Ovary (tissue), 9 donors: ENCODE results near the gene FARS2. TPM values are rescaled to one million over a fixed set of nuclear protein-coding genes. Genes with fewer than 3 reads are reported as not detected.

Experiments
- DNase-seq, 5 donors: peaks; one replicate each; pipeline ENCODE4 v3.0.0-alpha.2; 2019 to 2020
- H3K27ac ChIP-seq, 2 donors: fragments of 200-600 bp; one replicate each; pipeline versions ENCODE4 v1.5.1 to v1.8.0; 2019 to 2022
- H3K27me3 ChIP-seq: fragments of 200-600 bp; one replicate; pipeline ENCODE4 v1.8.0; 2022
- H3K36me3 ChIP-seq: fragments of 200-600 bp; sonication (generic); one replicate; pipeline ENCODE4 v1.5.1; 2019
- H3K4me1 ChIP-seq: one replicate; pipeline ENCODE4 v1.8.1; 2013; ENCODE audit warnings: mild to moderate bottlenecking, moderate library complexity; ENCODE audit not compliant: insufficient read depth
- H3K4me3 ChIP-seq: fragments of 200-600 bp; sonication (generic); one replicate; pipeline ENCODE4 v1.5.1; 2017
- H3K9me3 ChIP-seq, 2 donors: fragments of 200-600 bp in 1 of 2; sonication (generic) in 1 of 2; one replicate each; pipeline versions ENCODE4 v1.5.1 to v1.8.1; 2013 to 2019; ENCODE audit warnings: mild to moderate bottlenecking in 1 of 2, moderate library complexity in 1 of 2
- CTCF ChIP-seq, 3 donors: fragments of 450-650 bp in 2 of 3; fragments of 200-600 bp in 1 of 3; IDR thresholded peaks; one replicate each; pipeline versions ENCODE4 v1.5.1 to v1.8.0; 2016 to 2022; ENCODE audit warnings: antibody characterized with exemption in 3 of 3, mild to moderate bottlenecking in 1 of 3
- EP300 ChIP-seq: sonication (generic); formaldehyde crosslinking; IDR thresholded peaks from one replicate; pipeline ENCODE4 v1.6.1; 2017; ENCODE audit warnings: antibody characterized with exemption
- POLR2A ChIP-seq: fragments of 450-650 bp; IDR thresholded peaks from one replicate; pipeline ENCODE4 v1.6.1; 2017; ENCODE audit warnings: antibody characterized with exemption, mild to moderate bottlenecking, moderate library complexity
- WGBS, 3 donors: extraction: QIAGEN DNeasy Blood & Tissue Kit in 1 of 3; methylation state at CpG; one replicate each; pipeline versions ENCODE4 v1.1.5 to v1.1.7; 2013 to 2017; 5-methylcytosine and 5-hydroxymethylcytosine counted together
- intact Hi-C, 4 donors: fragments of 100-400 bp; cut with DNase I; formaldehyde crosslinking; loops; one replicate each; pipeline versions ENCODE4 v1.11.0 to v1.15.1; 2022 to 2023
- polyA plus RNA-seq, 2 donors: library from polyadenylated mRNA; stranded (reverse); fragments of 200-250 nt in 1 of 2; fragments of 350-450 nt in 1 of 2; fragmentation: Illumina TruSeq in 1 of 2; extraction: RNeasy Lipid Tissue Mini Kit (QIAGEN cat#74804) in 1 of 2; gene quantifications; one replicate each; pipeline ENCODE4 v1.2.3, GENCODE V29; 2013 to 2014
- total RNA-seq, 7 donors: library from RNA; depleted of rRNA in 2 of 7; stranded (reverse); fragments of >200 nt in 2 of 7; fragmentation: NEBNext Ultra II Directional in 3 of 7; extraction: Animal tissue kit (Norgen Biotek cat#: 25700) in 3 of 7; gene quantifications; one replicate each; pipeline versions ENCODE4 v1.1.0 to v1.2.4, GENCODE V29; 2016 to 2023
- donor health status: DM: no; HTN: no; CAD: no; lungs with moderate emphysema.
- donor health status: DM: no; HTN: no; CAD: no.
- donor health status: Bipolar disorder and iron deficiency.
- donor health status: DM: yes; HTN: yes; CAD: no.
- donor health status: DM: no; HTN: no; CAD: no.
- donor health status: DM: yes; HTN: yes; CAD: no.

FARS2 gene
- total and polyA plus RNA-seq, 9 donors: 9.2 to 17.5 (median 11.0) TPM

GRCh38 chr6:5443491-5443890 lies 182.2 kb downstream of the FARS2 start:
- intact Hi-C loops: no loop called here
- Histone ChIP-seq H3K9me3 (no peaks in the 10 kb centered on the region), H3K27ac (no peak overlapping the region), H3K27me3 (no peaks in the 10 kb centered on the region), H3K4me1 (no peaks in the 10 kb centered on the region), H3K4me3 (no peak overlapping the region), H3K36me3 (no peaks in the 10 kb centered on the region)
- WGBS, 3 donors: 69 to 79% (median 70%) methylated on average over 3 of the region's 3 CpGs
- DNase-seq: no peak
- TF ChIP-seq POLR2A: no peak
- no peak for TF ChIP-seq EP300
- no peak for TF ChIP-seq CTCF (IDR thresholded peaks at IDR 0.05)

GRCh38 chr6:5446362-5447075 lies 185.2 kb downstream of the FARS2 start:
- intact Hi-C loops: no loop called here
- H3K9me3 ChIP-seq: no peaks in the 10 kb centered on the region
- DNase-seq: no peak
- no peak for TF ChIP-seq CTCF (IDR thresholded peaks at IDR 0.05)
- no peak for TF ChIP-seq POLR2A
- no peak for TF ChIP-seq EP300
- H3K4me3 ChIP-seq: no peak overlapping the region
- H3K27me3 ChIP-seq: no peaks in the 10 kb centered on the region
- WGBS, 3 donors: 94 to 98% (median 96%) methylated on average over 7 of the region's 7 CpGs
- no peaks in the 10 kb centered on the region for H3K36me3 ChIP-seq
- H3K27ac ChIP-seq: no peak overlapping the region
- no peaks in the 10 kb centered on the region for H3K4me1 ChIP-seq

- H3K4me1 ChIP-seq: no peaks in the 10 kb centered on the region
- WGBS, 3 donors: 94 to 96% (median 95%) methylated on average over 6 of the region's 6 CpGs
Observed at GRCh38 chr6:5447921-5448320, 186.6 kb downstream of the FARS2 start.

GRCh38 chr6:5450073-5450472 lies 188.8 kb downstream of the FARS2 start:
- Histone ChIP-seq H3K4me1 (no peaks in the 10 kb centered on the region), H3K36me3 (no peaks in the 10 kb centered on the region), H3K4me3 (no peak overlapping the region), H3K9me3 (no peaks in the 10 kb centered on the region), H3K27me3 (no peaks in the 10 kb centered on the region), H3K27ac (no peak overlapping the region)
- no peak for TF ChIP-seq CTCF (IDR thresholded peaks at IDR 0.05)
- TF ChIP-seq POLR2A: no peak
- 95 to 97% (median 96%) methylated on average over 3 of the region's 3 CpGs for WGBS, 3 donors
- intact Hi-C loops: no loop called here
- DNase-seq: no peak

More at GRCh38 chr6:5447921-5448320, 186.6 kb downstream of the FARS2 start:
- Histone ChIP-seq H3K4me3 (no peak overlapping the region), H3K9me3 (no peaks in the 10 kb centered on the region), H3K27ac (no peak overlapping the region), H3K27me3 (no peaks in the 10 kb centered on the region), H3K36me3 (no peaks in the 10 kb centered on the region)
- intact Hi-C loops: no loop called here
- no peak for DNase-seq
- TF ChIP-seq CTCF (IDR thresholded peaks at IDR 0.05) (no peak), POLR2A (no peak)
